BLaER1 treated with 17β-estradiol and CSF1 and Interleukin-3, amounts not matched to agents 10 nM and 100 nM (cell line): Measurements from ENCODE around the gene COL23A1.

ENCODE experiments used
- H3K27ac ChIP-seq, 11 experiments: shearing (Covaris generic); formaldehyde crosslinking; 2 replicates each; pipeline ENCODE4 v1.8.1; 2022
- H3K27me3 ChIP-seq, 11 experiments: shearing (Covaris generic); formaldehyde crosslinking; 2 replicates each; pipeline ENCODE4 v1.8.1; 2022
- H3K36me3 ChIP-seq, 11 experiments: shearing (Covaris generic); formaldehyde crosslinking; 2 replicates each; pipeline ENCODE4 v1.8.1; 2022
- H3K4me1 ChIP-seq, 10 experiments: shearing (Covaris generic); formaldehyde crosslinking; 2 replicates each; pipeline ENCODE4 v1.8.1; 2022
- H3K4me2 ChIP-seq, 11 experiments: shearing (Covaris generic); formaldehyde crosslinking; 2 replicates each; pipeline ENCODE4 v1.8.1; 2022
- H3K4me3 ChIP-seq, 10 experiments: shearing (Covaris generic); formaldehyde crosslinking; 2 replicates each; pipeline ENCODE4 v1.8.1; 2022
- H3K9ac ChIP-seq, 11 experiments: shearing (Covaris generic); formaldehyde crosslinking; 2 replicates each; pipeline ENCODE4 v1.8.1; 2022
- H3K9me3 ChIP-seq, 11 experiments: shearing (Covaris generic); formaldehyde crosslinking; replicated peaks in 1 of 11; 2 replicates each; pipeline ENCODE4 v1.8.1; 2022
- H4K20me1 ChIP-seq, 11 experiments: shearing (Covaris generic); formaldehyde crosslinking; 2 replicates each; pipeline ENCODE4 v1.8.1; 2022
- Cebpa-rat ChIP-seq, 11 experiments: shearing (Covaris generic); IDR thresholded peaks; 2 replicates each; pipeline ENCODE4 v1.8.1; 2022

COL23A1 gene

DNA sequence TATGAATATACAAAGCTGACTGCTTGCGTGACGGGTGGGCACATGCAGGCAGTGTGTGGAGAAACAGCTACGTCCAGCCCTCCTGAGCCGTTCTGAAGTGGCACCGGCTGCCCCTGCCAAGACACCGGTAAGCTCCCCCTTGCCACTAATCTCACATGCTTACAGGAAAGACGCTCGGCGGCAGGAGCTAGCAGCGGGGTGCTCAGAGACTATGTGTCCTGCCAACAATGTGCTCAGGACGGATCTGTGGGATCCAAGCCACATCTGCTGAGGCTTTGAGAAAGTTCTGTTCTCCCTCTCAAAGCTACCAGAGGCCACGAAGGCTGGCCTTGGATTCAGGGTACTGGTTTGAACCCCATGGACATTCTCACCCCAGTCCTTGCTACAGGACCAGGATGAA, 200.4 kb downstream of the COL23A1 start:
- no peak overlapping the region for H3K27ac ChIP-seq
- no peaks in the 10 kb centered on the region for H3K36me3 ChIP-seq
- H3K9me3 ChIP-seq = no peaks in the 10 kb centered on the region; a peak in 1 of 22 replicates
- H3K9ac ChIP-seq = no peak overlapping the region
- no peaks in the 10 kb centered on the region for H3K27me3 ChIP-seq
- no peak overlapping the region for H3K4me2 ChIP-seq
- H3K4me1 ChIP-seq = peaks cover 8 to 71% (median 35%) of the 10 kb centered on the region in 10 experiments; a peak in 19 of 20 replicates
- no peak for TF ChIP-seq Cebpa-rat (IDR thresholded peaks at IDR 0.05)
- H4K20me1 ChIP-seq = peaks cover 0 to 6% (median 0%) of the 10 kb centered on the region in 11 experiments; a peak in 2 of 22 replicates
- H3K4me3 ChIP-seq = no peak overlapping the region

DNA sequence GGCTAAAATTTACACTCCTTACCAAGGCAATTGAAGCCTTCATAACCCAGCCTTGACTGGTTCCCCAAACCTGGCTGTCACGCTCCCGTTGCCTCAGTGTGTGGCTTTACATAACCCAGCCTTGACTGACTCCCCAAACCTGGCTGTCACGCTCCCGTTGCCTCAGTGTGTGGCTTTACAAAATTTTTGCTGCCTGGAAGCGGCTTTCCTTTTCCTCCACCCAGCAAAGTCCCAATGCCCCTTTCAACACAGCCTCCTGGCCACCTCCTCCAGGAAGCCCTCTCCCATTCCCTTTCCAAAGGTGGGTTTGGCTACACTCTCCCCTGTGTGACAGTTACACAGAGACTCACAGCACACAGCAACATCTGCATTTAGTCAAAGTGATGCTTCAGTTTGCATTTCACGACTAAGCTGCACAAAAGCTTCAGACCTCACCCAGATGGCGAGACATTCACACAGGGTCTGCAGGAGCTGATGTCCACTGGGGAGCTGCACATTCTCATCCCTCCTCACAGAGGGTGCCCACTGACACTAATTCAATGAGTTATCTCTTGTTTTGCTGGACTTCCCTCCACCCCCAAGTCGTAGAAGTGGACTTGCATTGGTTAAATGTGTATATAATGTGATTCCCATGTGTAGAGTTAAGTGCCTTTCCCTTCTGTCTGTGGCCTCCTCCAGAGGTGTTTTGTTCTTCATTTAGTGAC, 201.0 kb downstream of the COL23A1 start:
- H4K20me1 ChIP-seq = peaks cover 0 to 8% (median 0%) of the 10 kb centered on the region in 11 experiments; a peak in 2 of 22 replicates
- TF ChIP-seq Cebpa-rat (IDR thresholded peaks at IDR 0.05) = no peak
- peaks cover 10 to 68% (median 36%) of the 10 kb centered on the region in 10 experiments; a peak in 19 of 20 replicates for H3K4me1 ChIP-seq
- H3K27me3 ChIP-seq = peaks cover 0 to 5% (median 0%) of the 10 kb centered on the region in 11 experiments; a peak in 2 of 22 replicates
- H3K27ac ChIP-seq = no peak overlapping the region
- H3K4me2 ChIP-seq = peak overlapping the region in 3 of 11 experiments; percentile 20 to 73 (median 47); a peak in 1 of 22 replicates
- H3K36me3 ChIP-seq = no peaks in the 10 kb centered on the region
- no peak overlapping the region for H3K4me3 ChIP-seq
- no peaks in the 10 kb centered on the region; a peak in 1 of 22 replicates for H3K9me3 ChIP-seq
- H3K9ac ChIP-seq = no peak overlapping the region

DNA sequence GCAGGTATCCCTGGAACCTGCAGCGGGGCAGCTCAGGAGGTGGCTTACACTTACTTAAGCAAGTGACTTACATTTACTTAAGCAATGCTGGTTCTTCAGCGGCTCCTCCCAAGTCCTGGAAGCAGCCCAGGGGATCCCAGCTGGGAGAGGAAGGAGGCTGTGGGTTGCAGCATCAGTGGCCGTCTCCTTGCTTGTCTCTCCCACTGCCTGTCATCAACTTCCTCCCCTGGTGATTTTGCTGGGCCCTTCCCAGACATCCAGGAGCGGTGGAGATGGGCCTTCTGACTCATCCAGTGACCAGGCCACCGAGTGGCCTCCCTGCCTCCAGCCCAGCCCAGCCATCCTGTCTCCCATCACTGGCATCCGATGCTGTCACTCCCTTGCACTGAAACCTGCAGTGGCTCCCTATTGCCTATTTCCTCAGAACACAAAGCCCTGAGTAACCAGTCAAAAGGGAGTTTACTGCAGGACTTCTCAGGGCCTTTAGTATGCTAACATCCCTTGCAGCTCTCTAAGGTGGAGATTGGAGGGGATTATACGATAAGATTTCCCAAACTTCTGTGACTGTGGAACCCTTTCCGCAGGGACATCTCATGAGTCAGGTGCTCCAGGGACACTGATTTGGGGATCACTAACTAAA, 201.7 kb downstream of the COL23A1 start:
- Histone ChIP-seq H3K9ac (no peak overlapping the region), H3K36me3 (no peaks in the 10 kb centered on the region), H3K27ac (no peak overlapping the region), H3K9me3 (no peaks in the 10 kb centered on the region; a peak in 1 of 22 replicates), H3K4me3 (no peak overlapping the region), H4K20me1 (peaks cover 0 to 8% (median 0%) of the 10 kb centered on the region in 11 experiments; a peak in 2 of 22 replicates), H3K4me2 (peak overlapping the region in 6 of 11 experiments; percentile 13 to 73 (median 34); a peak in 8 of 22 replicates), H3K4me1 (peaks cover 16 to 62% (median 37%) of the 10 kb centered on the region in 10 experiments), H3K27me3 (peaks cover 0 to 8% (median 0%) of the 10 kb centered on the region in 11 experiments; a peak in 2 of 22 replicates)
- no peak for TF ChIP-seq Cebpa-rat (IDR thresholded peaks at IDR 0.05)

DNA sequence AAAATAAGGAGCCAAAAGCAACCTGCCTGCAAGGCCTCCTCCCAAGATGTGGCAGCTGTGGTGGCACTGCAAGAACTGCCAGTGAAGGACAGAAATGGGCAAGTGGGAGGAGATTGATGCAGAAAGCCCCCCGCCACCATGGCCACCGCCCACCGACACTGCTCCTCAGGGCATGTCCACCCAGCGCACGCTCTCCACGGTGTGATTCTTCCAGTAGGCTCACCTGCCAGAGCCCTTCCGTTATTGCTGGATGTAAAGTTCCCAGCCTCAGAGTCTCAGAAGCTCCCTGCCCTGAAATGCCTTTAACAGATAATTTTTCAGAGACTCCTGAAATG, 202.4 kb downstream of the COL23A1 start:
- Histone ChIP-seq H3K9ac (no peak overlapping the region), H4K20me1 (peaks cover 0 to 14% (median 0%) of the 10 kb centered on the region in 11 experiments; a peak in 2 of 22 replicates), H3K4me1 (peaks cover 23 to 62% (median 38%) of the 10 kb centered on the region in 10 experiments), H3K4me2 (peak overlapping the region in 3 of 11 experiments; percentile 20 to 73 (median 56); a peak in 5 of 22 replicates), H3K9me3 (no peaks in the 10 kb centered on the region), H3K27ac (no peak overlapping the region), H3K36me3 (no peaks in the 10 kb centered on the region), H3K4me3 (no peak overlapping the region), H3K27me3 (peaks cover 0 to 8% (median 0%) of the 10 kb centered on the region in 11 experiments; a peak in 2 of 22 replicates)
- TF ChIP-seq Cebpa-rat (IDR thresholded peaks at IDR 0.05) = no peak

DNA sequence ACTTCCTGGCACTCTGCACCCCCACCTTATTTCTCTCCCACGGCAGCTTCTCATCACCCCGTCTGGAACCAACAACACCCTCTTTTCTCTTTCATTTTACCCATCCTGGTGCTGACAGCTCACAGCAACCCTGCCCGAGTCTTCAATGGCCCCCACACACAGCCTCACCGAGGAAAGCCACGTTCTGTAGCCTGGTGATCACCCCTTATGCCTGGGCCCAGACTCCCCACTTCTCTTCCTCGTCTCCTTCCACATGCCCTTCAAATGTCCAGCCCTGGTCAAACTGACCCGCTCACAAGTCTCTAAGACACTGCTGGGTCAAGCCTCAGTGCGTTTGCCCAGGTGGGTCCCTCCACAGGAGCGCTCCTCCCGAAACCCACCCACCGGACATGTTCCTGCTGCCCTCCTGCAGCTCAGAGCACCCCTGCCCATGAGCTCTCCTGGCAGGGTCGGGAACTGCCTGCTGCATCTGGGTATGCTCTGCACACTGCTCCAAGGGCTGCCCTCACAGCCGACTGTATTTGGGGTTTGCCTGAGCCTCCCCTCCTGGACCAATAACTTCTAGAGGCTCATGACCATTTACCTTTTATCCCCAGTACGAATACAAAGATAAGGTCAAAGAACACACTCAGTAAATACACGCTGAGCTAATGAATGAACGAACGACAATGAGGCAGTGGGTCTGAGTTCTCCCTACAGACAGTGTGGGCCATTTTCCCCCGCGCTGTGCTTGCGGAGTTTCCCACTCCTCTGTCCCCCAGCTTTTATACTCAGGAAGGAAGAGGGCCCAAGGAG, 202.9 kb downstream of the COL23A1 start:
- no peak overlapping the region for H3K9ac ChIP-seq
- peaks cover 0 to 8% (median 0%) of the 10 kb centered on the region in 11 experiments; a peak in 2 of 22 replicates for H3K27me3 ChIP-seq
- H3K36me3 ChIP-seq = no peaks in the 10 kb centered on the region
- TF ChIP-seq Cebpa-rat (IDR thresholded peaks at IDR 0.05) = no peak
- H3K9me3 ChIP-seq = no peaks in the 10 kb centered on the region
- peak overlapping the region in 3 of 11 experiments; percentile 20 to 73 (median 56); a peak in 4 of 22 replicates for H3K4me2 ChIP-seq
- no peak overlapping the region for H3K4me3 ChIP-seq
- peaks cover 0 to 17% (median 0%) of the 10 kb centered on the region in 11 experiments; a peak in 2 of 22 replicates for H4K20me1 ChIP-seq
- peaks cover 27 to 62% (median 41%) of the 10 kb centered on the region in 10 experiments for H3K4me1 ChIP-seq
- no peak overlapping the region for H3K27ac ChIP-seq

DNA sequence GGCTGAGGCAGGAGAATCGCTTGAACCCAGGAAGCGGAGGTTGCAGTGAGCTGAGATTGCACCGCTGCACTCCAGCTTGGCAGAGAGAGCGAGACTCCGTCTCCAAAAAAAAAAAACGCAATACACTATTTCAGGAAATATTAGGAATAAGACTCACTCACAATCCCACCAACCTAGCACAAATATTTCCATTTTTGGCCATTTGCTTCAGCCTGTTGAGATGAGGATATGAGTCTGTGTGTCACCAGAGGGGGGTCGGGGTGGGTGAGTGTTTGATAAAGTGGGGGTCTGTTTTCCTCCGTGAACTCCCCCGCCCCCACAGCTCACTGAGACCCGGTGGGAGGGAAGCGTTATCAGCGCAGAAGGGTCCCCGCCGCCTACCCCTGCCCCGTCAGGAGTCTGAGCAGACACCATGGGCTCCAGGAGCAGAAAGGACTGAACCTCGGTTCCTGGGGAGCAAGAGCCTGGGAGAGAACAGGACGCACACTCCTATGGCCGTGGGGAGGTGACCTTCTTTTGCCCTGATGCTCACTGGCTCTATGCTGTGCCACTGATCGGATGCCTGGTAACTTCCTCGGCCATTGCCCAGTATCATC, 203.8 kb downstream of the COL23A1 start:
- H3K4me3 ChIP-seq = no peak overlapping the region
- no peak for TF ChIP-seq Cebpa-rat (IDR thresholded peaks at IDR 0.05)
- H3K36me3 ChIP-seq = no peaks in the 10 kb centered on the region
- H3K9ac ChIP-seq = no peak overlapping the region
- H3K4me2 ChIP-seq = 0 out of 22 replicates have a peak overlapping the region, but pooled peaks of 1 of the 11 experiments have one; percentile 66
- H3K27ac ChIP-seq = no peak overlapping the region
- H3K4me1 ChIP-seq = peaks cover 36 to 62% (median 47%) of the 10 kb centered on the region in 10 experiments
- peaks cover 0 to 17% (median 0%) of the 10 kb centered on the region in 11 experiments; a peak in 2 of 22 replicates for H4K20me1 ChIP-seq
- peaks cover 0 to 8% (median 0%) of the 10 kb centered on the region in 11 experiments; a peak in 2 of 22 replicates for H3K27me3 ChIP-seq
- H3K9me3 ChIP-seq = no peaks in the 10 kb centered on the region

DNA sequence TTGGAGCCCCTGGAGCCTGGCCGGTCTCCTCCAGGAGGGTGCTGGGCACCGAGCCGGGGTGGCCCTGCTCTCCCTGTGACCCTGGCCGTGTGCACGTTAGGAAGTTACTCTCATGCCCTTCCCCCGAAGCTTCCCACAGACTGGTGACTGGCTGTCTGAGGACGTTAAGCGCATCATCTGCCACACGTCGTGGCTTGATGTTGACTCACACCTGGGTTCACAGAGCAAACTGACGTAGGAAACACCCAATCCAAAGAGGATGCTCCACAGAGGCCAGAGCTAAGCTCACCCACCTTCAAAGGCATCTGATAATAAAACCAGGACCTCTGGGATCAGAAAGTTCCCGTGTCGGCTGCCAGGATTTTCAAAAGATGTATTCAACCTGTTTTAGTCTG, 204.7 kb downstream of the COL23A1 start:
- TF ChIP-seq Cebpa-rat (IDR thresholded peaks at IDR 0.05) = no peak
- Histone ChIP-seq H3K9me3 (no peaks in the 10 kb centered on the region), H4K20me1 (peaks cover 0 to 23% (median 0%) of the 10 kb centered on the region in 11 experiments; a peak in 4 of 22 replicates), H3K9ac (peak overlapping the region in 1 of 11 experiments; percentile 27; a peak in 1 of 22 replicates), H3K4me2 (peak overlapping the region; percentile 26 to 70 (median 49); a peak in 21 of 22 replicates), H3K27ac (no peak overlapping the region), H3K27me3 (peaks cover 0 to 8% (median 0%) of the 10 kb centered on the region in 11 experiments; a peak in 2 of 22 replicates), H3K4me3 (no peak overlapping the region), H3K36me3 (no peaks in the 10 kb centered on the region), H3K4me1 (peaks cover 45 to 65% (median 56%) of the 10 kb centered on the region in 10 experiments)
